GM13977 (cell line): Measurements from ENCODE around the gene CEP41.

Experiments
- DNase-seq: peaks from one replicate; pipeline ENCODE4 v3.0.0; 2012; ENCODE audit warnings: low spot score
- CTCF ChIP-seq: IDR thresholded peaks from 2 replicates; pipeline ENCODE4 v1.5.1; 2012; ENCODE audit warnings: mild to moderate bottlenecking, control low read depth; ENCODE audit not compliant: insufficient read depth; ENCODE audit errors: extremely low read depth, missing control alignments
- in situ Hi-C: fragments of 300-500 bp; cut with MboI; formaldehyde crosslinking; loops from one replicate; pipeline ENCODE4 v1.12.0; 2022; ENCODE audit warnings: low sequenced_read_pairs, low pct_unique_long_range_greater_than_20kb, mixed read lengths, inconsistent platforms; ENCODE audit not compliant: unreplicated experiment

CEP41 gene

DNA sequence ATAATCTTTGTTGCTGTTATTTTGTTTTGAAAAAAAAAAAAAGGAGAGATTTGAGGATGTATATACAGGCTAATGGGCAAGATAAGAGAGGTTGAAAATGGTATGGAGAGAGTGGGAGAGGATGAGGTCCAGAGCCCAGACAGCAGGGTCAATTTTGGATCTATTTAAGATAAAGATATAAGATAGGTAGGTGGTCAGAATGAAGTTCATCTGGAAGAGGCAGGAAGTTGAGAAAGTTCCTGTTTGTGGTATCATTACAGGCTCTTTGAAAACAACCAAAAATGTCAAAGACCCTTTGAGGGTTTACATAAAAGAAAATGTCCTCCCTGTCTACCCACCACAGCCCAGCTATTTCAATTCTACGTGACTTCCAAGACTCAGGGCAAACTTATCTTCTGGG, 7.5 kb downstream of the CEP41 start:
- in situ Hi-C loops: no loop called here
- DNase-seq: no peak
- no peak for TF ChIP-seq CTCF

DNA sequence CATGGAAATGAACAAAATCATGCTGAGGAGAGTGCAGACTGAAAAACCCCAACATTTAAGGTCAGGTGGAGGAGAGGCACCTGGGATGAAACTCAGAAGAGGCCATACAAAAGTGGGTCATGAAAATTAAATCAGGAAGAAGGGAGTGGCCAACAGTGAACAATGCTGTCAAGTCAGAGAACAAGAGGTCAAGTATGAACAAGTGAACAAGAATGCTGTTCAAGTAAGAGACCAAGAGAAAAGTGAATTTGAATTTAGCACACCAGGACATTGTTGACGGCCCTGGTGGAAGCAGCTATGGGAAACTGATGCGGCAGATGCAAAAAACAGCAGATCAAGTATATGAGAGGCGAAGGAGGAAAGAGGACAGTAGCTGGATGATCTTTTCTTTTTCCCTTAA, 7.9 kb downstream of the CEP41 start:
- in situ Hi-C loops: no loop called here
- DNase-seq: no peak
- TF ChIP-seq CTCF: no peak

DNA sequence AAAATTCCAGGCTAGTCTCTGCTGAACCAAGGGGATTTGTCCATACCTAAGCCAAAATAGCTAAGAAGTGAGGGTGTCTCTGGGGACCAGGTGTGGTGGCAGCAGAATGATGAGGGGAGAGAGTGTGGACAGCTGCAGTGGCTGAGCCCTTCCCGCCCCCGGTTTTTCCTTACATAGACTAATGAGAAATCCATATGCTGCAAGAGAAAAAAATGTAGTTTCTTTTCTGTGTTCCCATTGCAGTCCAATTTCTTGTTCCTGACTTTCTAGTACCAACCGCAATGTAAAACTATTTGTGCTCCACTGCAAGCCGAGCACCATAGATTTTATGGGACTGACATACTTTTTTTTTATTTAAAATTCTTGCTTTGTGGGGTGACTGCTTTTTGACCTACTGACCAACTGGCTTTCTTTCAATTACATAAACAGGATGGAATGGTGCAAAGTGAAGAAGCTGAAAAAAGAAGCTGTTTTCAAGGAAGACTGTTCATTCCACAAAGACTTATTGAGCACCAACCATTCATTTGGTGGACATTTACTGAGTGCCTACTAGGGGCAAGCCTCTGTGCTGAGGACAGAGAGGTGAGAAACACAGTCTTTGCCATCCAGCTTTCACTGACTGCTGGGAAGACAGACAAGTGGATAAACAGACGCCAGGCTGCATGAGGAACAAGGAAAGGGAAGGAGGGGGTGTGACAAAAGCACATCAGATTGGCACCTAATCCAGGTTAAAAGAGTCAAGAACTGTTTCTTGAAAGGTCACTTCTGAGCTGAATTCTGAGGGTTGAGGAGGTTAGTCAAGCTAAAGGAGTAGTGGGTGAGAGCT, 9.8 kb downstream of the CEP41 start:
- TF ChIP-seq CTCF: no peak
- DNase-seq: no peak
- in situ Hi-C loops: no loop called here

GRCh38 chr7:130430115-130430514, 10.7 kb downstream of the CEP41 start:
- no peak for TF ChIP-seq CTCF
- in situ Hi-C loops: no loop called here
- DNase-seq: no peak

GRCh38 chr7:130429019-130429418, 11.8 kb downstream of the CEP41 start:
- in situ Hi-C loops: no loop called here
- no peak for DNase-seq
- no peak for TF ChIP-seq CTCF

DNA sequence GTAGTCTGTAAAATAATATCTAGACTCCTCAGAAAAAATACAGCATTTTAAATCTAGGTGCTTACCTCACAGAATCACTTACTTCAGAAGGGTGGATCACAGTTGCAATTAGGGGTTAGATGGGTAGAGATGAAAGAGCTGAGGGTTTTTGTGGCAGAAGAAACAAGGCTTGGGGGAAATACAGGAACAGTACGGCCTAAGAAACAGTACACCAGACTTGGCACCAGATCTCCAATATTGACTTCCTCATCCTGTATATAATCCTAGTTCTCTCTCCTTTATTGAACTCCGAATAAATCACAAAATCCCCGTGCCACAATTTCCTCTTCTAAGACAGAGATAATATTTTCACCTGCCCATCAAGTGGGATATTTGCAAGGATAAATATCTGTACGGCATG, 14.3 kb downstream of the CEP41 start:
- in situ Hi-C loops: no loop called here
- TF ChIP-seq CTCF: no peak
- DNase-seq: no peak
